Liver (tissue), 3 donors: ENCODE measurements around the gene SERPINB8.

Source experiments
- FOXA1 ChIP-seq: IDR thresholded peaks from 2 replicates; pipeline ENCODE4 v1.6.1; 2016; ENCODE audit warnings: antibody characterized with exemption
- GABPA ChIP-seq, 2 donors: IDR thresholded peaks in 1 of 2; conservative IDR thresholded peaks in 1 of 2; 2 replicates each; pipeline ENCODE4 v1.6.1; 2016; ENCODE audit warnings: antibody characterized with exemption in 2 of 2, mild to moderate bottlenecking in 1 of 2, moderate library complexity in 1 of 2
- HNF4A ChIP-seq, 2 donors: conservative IDR thresholded peaks; 2 replicates each; pipeline ENCODE4 v1.6.1; 2016; ENCODE audit warnings: antibody characterized with exemption in 2 of 2, mild to moderate bottlenecking in 2 of 2
- JUND ChIP-seq, 2 donors: IDR thresholded peaks; 2 replicates each; pipeline ENCODE4 v1.6.1; 2016; ENCODE audit warnings: antibody characterized with exemption in 2 of 2
- RXRA ChIP-seq, 2 donors: IDR thresholded peaks; 2 replicates each; pipeline ENCODE4 v1.6.1; 2017 to 2018; ENCODE audit warnings: antibody characterized with exemption in 2 of 2, mild to moderate bottlenecking in 1 of 2
- SP1 ChIP-seq: IDR thresholded peaks from 2 replicates; pipeline ENCODE4 v1.6.1; 2018; ENCODE audit warnings: antibody characterized with exemption, mild to moderate bottlenecking
- TF ChIP-seq, protein P1 (sequence below): fragments of 150-350 bp; IDR thresholded peaks from 2 replicates; pipeline ENCODE4 v1.5.1; 2017; ENCODE audit warnings: improper control_type of control experiment, low read depth, low read length; ENCODE audit not compliant: missing input control
- TF ChIP-seq, protein P2 (sequence below): IDR thresholded peaks from 2 replicates; pipeline ENCODE4 v1.6.1; 2016; ENCODE audit warnings: antibody characterized with exemption, mild to moderate bottlenecking
- TF ChIP-seq, protein P3 (sequence below): IDR thresholded peaks from 2 replicates; pipeline ENCODE4 v1.6.1; 2016; ENCODE audit warnings: antibody characterized with exemption
- TF ChIP-seq, protein P4 (sequence below): IDR thresholded peaks from 2 replicates; pipeline ENCODE4 v1.6.1; 2016; ENCODE audit warnings: antibody characterized with exemption
- donor health status: healthy.
- donor health status: healthy.

DNA sequence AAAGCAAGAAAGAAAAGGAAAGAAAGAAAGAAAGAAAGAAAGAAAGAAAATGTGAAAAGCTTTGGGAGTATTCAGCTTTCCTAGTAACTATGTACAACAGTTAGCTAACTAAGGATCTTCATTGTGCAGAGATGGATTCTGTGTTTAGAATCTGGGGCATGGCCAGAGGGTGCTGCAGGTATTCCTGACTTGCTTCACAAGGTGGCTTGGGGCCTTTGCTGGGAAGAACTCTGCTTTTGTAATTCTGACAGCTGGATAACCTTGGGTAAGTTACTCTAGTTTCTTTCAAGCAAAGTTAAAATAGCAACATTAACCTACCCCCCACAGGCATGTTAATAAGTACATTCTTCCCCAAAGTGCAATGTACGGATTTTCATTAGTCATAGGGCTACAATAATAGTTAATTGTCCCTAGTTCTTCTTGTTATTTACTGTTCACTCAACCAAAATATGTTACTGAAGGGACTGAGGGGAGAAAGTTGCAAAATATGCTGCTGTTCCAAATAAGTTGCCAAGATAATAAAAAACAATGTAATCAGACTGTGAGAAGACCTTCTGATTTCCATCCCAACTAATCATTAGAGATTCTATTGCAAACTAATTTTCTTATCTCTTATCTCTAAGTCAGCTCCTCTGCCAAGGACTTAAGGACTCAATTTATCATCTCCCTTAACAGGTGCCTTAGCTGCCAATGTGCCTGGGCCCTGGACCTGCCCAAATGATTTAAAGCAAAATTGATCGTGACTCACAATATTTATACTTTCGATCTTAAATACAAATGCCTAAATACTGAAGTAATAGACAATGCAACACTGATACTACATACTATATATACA lies 50.3 kb downstream of the SERPINB8 start:
- TF ChIP-seq, protein P1, sequence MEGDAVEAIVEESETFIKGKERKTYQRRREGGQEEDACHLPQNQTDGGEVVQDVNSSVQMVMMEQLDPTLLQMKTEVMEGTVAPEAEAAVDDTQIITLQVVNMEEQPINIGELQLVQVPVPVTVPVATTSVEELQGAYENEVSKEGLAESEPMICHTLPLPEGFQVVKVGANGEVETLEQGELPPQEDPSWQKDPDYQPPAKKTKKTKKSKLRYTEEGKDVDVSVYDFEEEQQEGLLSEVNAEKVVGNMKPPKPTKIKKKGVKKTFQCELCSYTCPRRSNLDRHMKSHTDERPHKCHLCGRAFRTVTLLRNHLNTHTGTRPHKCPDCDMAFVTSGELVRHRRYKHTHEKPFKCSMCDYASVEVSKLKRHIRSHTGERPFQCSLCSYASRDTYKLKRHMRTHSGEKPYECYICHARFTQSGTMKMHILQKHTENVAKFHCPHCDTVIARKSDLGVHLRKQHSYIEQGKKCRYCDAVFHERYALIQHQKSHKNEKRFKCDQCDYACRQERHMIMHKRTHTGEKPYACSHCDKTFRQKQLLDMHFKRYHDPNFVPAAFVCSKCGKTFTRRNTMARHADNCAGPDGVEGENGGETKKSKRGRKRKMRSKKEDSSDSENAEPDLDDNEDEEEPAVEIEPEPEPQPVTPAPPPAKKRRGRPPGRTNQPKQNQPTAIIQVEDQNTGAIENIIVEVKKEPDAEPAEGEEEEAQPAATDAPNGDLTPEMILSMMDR, result no peak
- TF ChIP-seq RXRA (IDR thresholded peaks at IDR 0.05), result no peak
- no peak for TF ChIP-seq JUND (IDR thresholded peaks at IDR 0.05)
- TF ChIP-seq, protein P2, sequence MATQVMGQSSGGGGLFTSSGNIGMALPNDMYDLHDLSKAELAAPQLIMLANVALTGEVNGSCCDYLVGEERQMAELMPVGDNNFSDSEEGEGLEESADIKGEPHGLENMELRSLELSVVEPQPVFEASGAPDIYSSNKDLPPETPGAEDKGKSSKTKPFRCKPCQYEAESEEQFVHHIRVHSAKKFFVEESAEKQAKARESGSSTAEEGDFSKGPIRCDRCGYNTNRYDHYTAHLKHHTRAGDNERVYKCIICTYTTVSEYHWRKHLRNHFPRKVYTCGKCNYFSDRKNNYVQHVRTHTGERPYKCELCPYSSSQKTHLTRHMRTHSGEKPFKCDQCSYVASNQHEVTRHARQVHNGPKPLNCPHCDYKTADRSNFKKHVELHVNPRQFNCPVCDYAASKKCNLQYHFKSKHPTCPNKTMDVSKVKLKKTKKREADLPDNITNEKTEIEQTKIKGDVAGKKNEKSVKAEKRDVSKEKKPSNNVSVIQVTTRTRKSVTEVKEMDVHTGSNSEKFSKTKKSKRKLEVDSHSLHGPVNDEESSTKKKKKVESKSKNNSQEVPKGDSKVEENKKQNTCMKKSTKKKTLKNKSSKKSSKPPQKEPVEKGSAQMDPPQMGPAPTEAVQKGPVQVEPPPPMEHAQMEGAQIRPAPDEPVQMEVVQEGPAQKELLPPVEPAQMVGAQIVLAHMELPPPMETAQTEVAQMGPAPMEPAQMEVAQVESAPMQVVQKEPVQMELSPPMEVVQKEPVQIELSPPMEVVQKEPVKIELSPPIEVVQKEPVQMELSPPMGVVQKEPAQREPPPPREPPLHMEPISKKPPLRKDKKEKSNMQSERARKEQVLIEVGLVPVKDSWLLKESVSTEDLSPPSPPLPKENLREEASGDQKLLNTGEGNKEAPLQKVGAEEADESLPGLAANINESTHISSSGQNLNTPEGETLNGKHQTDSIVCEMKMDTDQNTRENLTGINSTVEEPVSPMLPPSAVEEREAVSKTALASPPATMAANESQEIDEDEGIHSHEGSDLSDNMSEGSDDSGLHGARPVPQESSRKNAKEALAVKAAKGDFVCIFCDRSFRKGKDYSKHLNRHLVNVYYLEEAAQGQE, result no peak
- TF ChIP-seq SP1, result no peak
- TF ChIP-seq, protein P3, sequence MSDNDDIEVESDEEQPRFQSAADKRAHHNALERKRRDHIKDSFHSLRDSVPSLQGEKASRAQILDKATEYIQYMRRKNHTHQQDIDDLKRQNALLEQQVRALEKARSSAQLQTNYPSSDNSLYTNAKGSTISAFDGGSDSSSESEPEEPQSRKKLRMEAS, result no peak
- no peak for TF ChIP-seq GABPA (IDR thresholded peaks at IDR 0.05 in 1 of 2, conservative IDR thresholded peaks at IDR 0.05 in 1 of 2)
- TF ChIP-seq, protein P4, sequence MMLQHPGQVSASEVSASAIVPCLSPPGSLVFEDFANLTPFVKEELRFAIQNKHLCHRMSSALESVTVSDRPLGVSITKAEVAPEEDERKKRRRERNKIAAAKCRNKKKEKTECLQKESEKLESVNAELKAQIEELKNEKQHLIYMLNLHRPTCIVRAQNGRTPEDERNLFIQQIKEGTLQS, result no peak
- no peak for TF ChIP-seq HNF4A (conservative IDR thresholded peaks at IDR 0.05)
- no peak for TF ChIP-seq FOXA1
